SJCRH30 (cell line): ENCODE measurements around the gene SUCLG2. TPM values are rescaled to one million over a fixed set of nuclear protein-coding genes. Genes with fewer than 3 reads are reported as not detected.

Experiments
- DNase-seq, 2 experiments: peaks; one replicate each; pipeline ENCODE4 v3.0.0-alpha.2; 2015 to 2020
- H3K27ac ChIP-seq: fragments of 250-450 bp; sonication (Bioruptor Pico); 2 replicates; pipeline ENCODE4 v1.5.1; 2020; ENCODE audit warnings: mild to moderate bottlenecking, moderate library complexity
- H3K27me3 ChIP-seq: fragments of 250-450 bp; sonication (Bioruptor Pico); 2 replicates; pipeline ENCODE4 v1.5.1; 2020; ENCODE audit warnings: mild to moderate bottlenecking, moderate library complexity
- H3K36me3 ChIP-seq: fragments of 250-450 bp; sonication (Bioruptor Pico); 2 replicates; pipeline ENCODE4 v1.5.1; 2020; ENCODE audit warnings: mild to moderate bottlenecking, moderate library complexity
- H3K4me1 ChIP-seq: fragments of 250-450 bp; sonication (Bioruptor Pico); 2 replicates; pipeline ENCODE4 v1.5.1; 2020; ENCODE audit warnings: mild to moderate bottlenecking, moderate library complexity
- H3K4me3 ChIP-seq: fragments of 250-450 bp; sonication (Bioruptor Pico); 2 replicates; pipeline ENCODE4 v1.5.1; 2020; ENCODE audit warnings: mild to moderate bottlenecking, moderate library complexity
- H3K9me3 ChIP-seq: fragments of 250-450 bp; sonication (Bioruptor Pico); replicated peaks from 2 replicates; pipeline ENCODE4 v1.5.1; 2020; ENCODE audit warnings: mild to moderate bottlenecking, moderate library complexity
- total RNA-seq: library from RNA; depleted of rRNA; stranded (reverse); fragments of >200 nt; shearing (Covaris generic); gene quantifications from 2 replicates; pipeline ENCODE4 v1.2.3, GENCODE V29; 2014

Gene SUCLG2
- total RNA-seq, 1 experiment from 2014 or later, result 15.2 TPM

- Histone ChIP-seq H3K27me3 (no peaks in the 10 kb centered on the region), H3K4me1 (no peaks in the 10 kb centered on the region), H3K4me3 (no peak overlapping the region), H3K36me3 (no peaks in the 10 kb centered on the region), H3K27ac (no peak overlapping the region), H3K9me3 (no peaks in the 10 kb centered on the region)
- DNase-seq, result no peak
Observed at GRCh38 chr3:67500709-67501108, 153.7 kb downstream of the SUCLG2 start.

GRCh38 chr3:67497746-67498145 lies 156.7 kb downstream of the SUCLG2 start:
- no peaks in the 10 kb centered on the region for H3K9me3 ChIP-seq
- H3K36me3 ChIP-seq, result no peaks in the 10 kb centered on the region
- H3K4me3 ChIP-seq, result no peak overlapping the region
- no peaks in the 10 kb centered on the region for H3K4me1 ChIP-seq
- no peaks in the 10 kb centered on the region for H3K27me3 ChIP-seq
- H3K27ac ChIP-seq, result no peak overlapping the region
- no peak for DNase-seq

- no peak for DNase-seq
- H3K4me1 ChIP-seq, result no peaks in the 10 kb centered on the region
- H3K36me3 ChIP-seq, result no peaks in the 10 kb centered on the region
- no peaks in the 10 kb centered on the region for H3K9me3 ChIP-seq
- H3K27me3 ChIP-seq, result no peaks in the 10 kb centered on the region
- no peak overlapping the region for H3K4me3 ChIP-seq
- no peak overlapping the region for H3K27ac ChIP-seq
Observed at GRCh38 chr3:67495751-67496150, 158.7 kb downstream of the SUCLG2 start.

- no peak for DNase-seq
- no peaks in the 10 kb centered on the region for H3K9me3 ChIP-seq
- no peak overlapping the region for H3K27ac ChIP-seq
- no peaks in the 10 kb centered on the region for H3K27me3 ChIP-seq
- no peak overlapping the region for H3K4me3 ChIP-seq
- no peaks in the 10 kb centered on the region for H3K4me1 ChIP-seq
- H3K36me3 ChIP-seq, result no peaks in the 10 kb centered on the region
Observed at GRCh38 chr3:67493808-67494207, 160.6 kb downstream of the SUCLG2 start.

- H3K4me3 ChIP-seq, result no peak overlapping the region
- no peak for DNase-seq
- H3K36me3 ChIP-seq, result no peaks in the 10 kb centered on the region
- H3K27ac ChIP-seq, result no peak overlapping the region
- no peaks in the 10 kb centered on the region for H3K4me1 ChIP-seq
- H3K27me3 ChIP-seq, result no peaks in the 10 kb centered on the region
- H3K9me3 ChIP-seq, result no peaks in the 10 kb centered on the region
Observed at GRCh38 chr3:67490658-67491057, 163.8 kb downstream of the SUCLG2 start.

GRCh38 chr3:67489816-67490215 lies 164.6 kb downstream of the SUCLG2 start:
- H3K27ac ChIP-seq, result no peak overlapping the region
- H3K4me1 ChIP-seq, result no peaks in the 10 kb centered on the region
- no peaks in the 10 kb centered on the region for H3K27me3 ChIP-seq
- no peaks in the 10 kb centered on the region for H3K9me3 ChIP-seq
- H3K4me3 ChIP-seq, result no peak overlapping the region
- no peaks in the 10 kb centered on the region for H3K36me3 ChIP-seq
- DNase-seq, result no peak

GRCh38 chr3:67487564-67488114 lies 166.8 kb downstream of the SUCLG2 start:
- Histone ChIP-seq H3K9me3 (no peaks in the 10 kb centered on the region), H3K4me3 (no peak overlapping the region), H3K36me3 (no peaks in the 10 kb centered on the region), H3K4me1 (no peaks in the 10 kb centered on the region), H3K27ac (no peak overlapping the region), H3K27me3 (no peaks in the 10 kb centered on the region)
- no peak for DNase-seq

GRCh38 chr3:67486883-67487282 lies 167.5 kb downstream of the SUCLG2 start:
- Histone ChIP-seq H3K4me3 (no peak overlapping the region), H3K36me3 (no peaks in the 10 kb centered on the region), H3K27me3 (no peaks in the 10 kb centered on the region), H3K9me3 (no peaks in the 10 kb centered on the region), H3K27ac (no peak overlapping the region), H3K4me1 (no peaks in the 10 kb centered on the region)
- no peak for DNase-seq

GRCh38 chr3:67484085-67484484 lies 170.3 kb downstream of the SUCLG2 start:
- Histone ChIP-seq H3K27me3 (no peaks in the 10 kb centered on the region), H3K9me3 (no peaks in the 10 kb centered on the region), H3K4me3 (no peak overlapping the region), H3K36me3 (no peaks in the 10 kb centered on the region), H3K4me1 (no peaks in the 10 kb centered on the region), H3K27ac (no peak overlapping the region)
- DNase-seq, result no peak

GRCh38 chr3:67481126-67481525 lies 173.3 kb downstream of the SUCLG2 start:
- H3K27ac ChIP-seq, result no peak overlapping the region
- H3K4me3 ChIP-seq, result no peak overlapping the region
- H3K9me3 ChIP-seq, result no peaks in the 10 kb centered on the region
- H3K4me1 ChIP-seq, result no peaks in the 10 kb centered on the region
- no peaks in the 10 kb centered on the region for H3K27me3 ChIP-seq
- no peak for DNase-seq
- no peaks in the 10 kb centered on the region for H3K36me3 ChIP-seq

- H3K27ac ChIP-seq, result no peak overlapping the region
- no peak overlapping the region for H3K4me3 ChIP-seq
- no peaks in the 10 kb centered on the region for H3K36me3 ChIP-seq
- no peaks in the 10 kb centered on the region for H3K27me3 ChIP-seq
- H3K9me3 ChIP-seq, result no peaks in the 10 kb centered on the region
- H3K4me1 ChIP-seq, result no peaks in the 10 kb centered on the region
- no peak for DNase-seq
Observed at GRCh38 chr3:67478423-67478822, 176.0 kb downstream of the SUCLG2 start.

- no peaks in the 10 kb centered on the region for H3K9me3 ChIP-seq
- no peaks in the 10 kb centered on the region for H3K36me3 ChIP-seq
- DNase-seq, result no peak
- H3K27ac ChIP-seq, result no peak overlapping the region
- no peaks in the 10 kb centered on the region for H3K27me3 ChIP-seq
- H3K4me3 ChIP-seq, result no peak overlapping the region
- H3K4me1 ChIP-seq, result no peaks in the 10 kb centered on the region
Observed at GRCh38 chr3:67474311-67474710, 180.1 kb downstream of the SUCLG2 start.

- Histone ChIP-seq H3K36me3 (no peaks in the 10 kb centered on the region), H3K4me1 (no peaks in the 10 kb centered on the region), H3K27me3 (no peaks in the 10 kb centered on the region), H3K4me3 (no peak overlapping the region), H3K27ac (no peak overlapping the region), H3K9me3 (no peaks in the 10 kb centered on the region)
- DNase-seq, result no peak
Observed at GRCh38 chr3:67472674-67473201, 181.7 kb downstream of the SUCLG2 start.

GRCh38 chr3:67470207-67470606 lies 184.2 kb downstream of the SUCLG2 start:
- H3K27ac ChIP-seq, result no peak overlapping the region
- H3K36me3 ChIP-seq, result no peaks in the 10 kb centered on the region
- H3K27me3 ChIP-seq, result no peaks in the 10 kb centered on the region
- no peak for DNase-seq
- H3K9me3 ChIP-seq, result no peaks in the 10 kb centered on the region
- no peak overlapping the region for H3K4me3 ChIP-seq
- no peaks in the 10 kb centered on the region for H3K4me1 ChIP-seq

GRCh38 chr3:67468511-67468910 lies 185.9 kb downstream of the SUCLG2 start:
- Histone ChIP-seq H3K27ac (no peak overlapping the region), H3K36me3 (no peaks in the 10 kb centered on the region), H3K4me3 (no peak overlapping the region), H3K4me1 (peaks cover 8% of the 10 kb centered on the region), H3K9me3 (no peaks in the 10 kb centered on the region), H3K27me3 (no peaks in the 10 kb centered on the region)
- DNase-seq, result no peak

GRCh38 chr3:67463656-67464055 lies 190.8 kb downstream of the SUCLG2 start:
- Histone ChIP-seq H3K4me1 (peaks cover 36% of the 10 kb centered on the region), H3K27ac (no peak overlapping the region; the same call in 1 of the 2 replicates), H3K36me3 (no peaks in the 10 kb centered on the region), H3K4me3 (no peak overlapping the region), H3K27me3 (no peaks in the 10 kb centered on the region), H3K9me3 (no peaks in the 10 kb centered on the region)
- DNase-seq, result peak in 1 of 2 experiments; percentile 21
